CD4-positive, alpha-beta T cell treated with Interleukin-15 for 4 hours (primary cell): ENCODE data around the gene MIER2.

Experiments used
- DNase-seq: peaks from one replicate; pipeline ENCODE4 v3.0.0-alpha.2; 2020; ENCODE audit warnings: low spot score

Gene MIER2

GRCh38 chr19:330503-330902 is 14.1 kb downstream of the MIER2 start:
- no peak for DNase-seq

GRCh38 chr19:329876-330275 is 14.7 kb downstream of the MIER2 start:
- DNase-seq, result no peak

- DNase-seq, result no peak
Measured at GRCh38 chr19:328025-328505, 16.5 kb downstream of the MIER2 start.

- no peak for DNase-seq
Measured at GRCh38 chr19:327291-328024, 17.1 kb downstream of the MIER2 start.

DNA sequence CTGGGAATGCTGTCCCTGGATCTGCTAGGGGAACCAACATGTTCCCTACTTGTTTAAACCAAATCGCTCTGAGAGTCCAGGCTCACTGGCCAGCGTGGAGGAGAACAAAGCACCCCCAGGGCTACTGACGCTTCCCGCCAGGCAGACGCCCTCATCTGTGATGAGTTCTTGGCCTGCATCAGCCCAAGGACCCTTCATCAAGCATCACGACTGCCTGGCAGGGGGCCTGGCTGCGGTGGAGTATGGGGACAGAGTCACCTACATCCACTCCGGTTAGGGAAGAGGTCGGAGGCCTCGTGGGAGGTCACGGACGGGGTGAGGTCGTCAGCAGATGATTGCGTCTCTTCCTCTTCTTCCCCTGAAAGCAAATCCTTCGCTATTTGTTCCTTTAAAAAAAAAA is 17.7 kb downstream of the MIER2 start:
- no peak for DNase-seq

DNA sequence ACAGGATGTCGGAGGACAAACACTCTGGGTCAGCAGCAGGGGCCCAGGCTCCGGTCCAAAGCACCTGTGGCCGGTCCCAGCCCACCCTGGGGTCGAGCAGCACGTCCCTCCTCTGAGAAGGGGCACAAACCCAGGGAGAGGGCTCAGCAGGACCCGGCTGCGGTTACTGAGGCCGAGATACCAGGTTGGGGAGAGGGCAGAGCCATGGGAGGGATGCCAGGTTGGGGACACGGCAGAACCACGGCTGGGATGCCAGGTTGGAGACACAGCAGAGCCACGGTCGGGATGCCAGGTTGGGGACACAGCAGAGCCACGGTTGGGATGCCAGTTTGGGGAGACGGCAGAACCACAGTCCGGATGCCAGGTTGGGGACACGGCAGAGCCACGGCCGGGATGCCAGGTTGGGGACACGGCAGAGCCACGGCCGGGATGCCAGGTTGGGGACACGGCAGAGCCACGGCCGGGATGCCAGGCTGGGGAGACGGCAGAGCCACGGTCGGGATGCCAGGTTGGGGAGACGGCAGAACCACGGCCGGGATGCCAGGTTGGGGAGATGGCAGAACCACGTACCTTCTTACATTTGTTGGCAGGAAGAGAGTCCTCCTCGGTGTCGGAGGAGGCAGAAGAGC is 18.5 kb downstream of the MIER2 start:
- DNase-seq, result no peak

- no peak for DNase-seq
Measured at GRCh38 chr19:325173-325936, 19.2 kb downstream of the MIER2 start.

DNA sequence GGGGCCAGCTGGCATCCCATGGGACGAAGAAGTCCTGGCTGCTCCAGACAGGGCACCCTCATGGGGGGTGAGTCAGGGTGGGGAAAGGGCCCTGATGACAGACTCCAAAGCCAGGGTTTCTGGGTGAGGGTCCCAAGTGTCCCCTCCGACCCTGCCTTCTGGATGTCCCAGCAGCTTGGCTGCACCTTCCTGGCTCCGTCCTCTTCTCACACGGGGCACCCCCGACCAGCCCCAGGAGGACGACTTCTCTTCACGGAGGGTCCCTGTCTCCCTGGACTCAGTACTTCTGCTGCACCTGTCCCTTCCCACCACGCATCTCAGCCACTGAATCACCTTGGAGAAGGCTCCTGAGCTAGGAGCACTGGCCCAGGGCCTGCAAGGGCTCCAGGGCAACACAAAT is 19.9 kb downstream of the MIER2 start:
- no peak for DNase-seq

DNA sequence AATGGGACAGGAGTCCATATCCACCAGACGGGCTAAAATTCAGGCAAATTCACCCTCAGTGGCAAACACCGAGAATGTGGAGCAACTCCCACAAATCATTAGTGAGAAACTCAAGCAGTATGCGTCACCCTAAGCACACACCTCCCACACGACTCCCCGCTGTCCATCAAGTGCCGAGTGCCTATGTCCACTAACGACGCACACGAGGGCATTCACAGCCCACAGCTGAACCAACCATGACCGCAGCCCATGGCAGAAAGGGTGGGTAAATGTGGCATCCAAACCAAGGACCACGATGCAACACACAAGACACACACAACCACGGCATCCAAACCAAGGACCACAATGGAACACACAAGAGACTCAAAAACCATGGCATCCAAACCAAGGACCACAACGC is 22.0 kb downstream of the MIER2 start:
- no peak for DNase-seq

- DNase-seq, result no peak
Measured at GRCh38 chr19:318509-318774, 26.2 kb downstream of the MIER2 start.

- DNase-seq, result no peak
Measured at GRCh38 chr19:317710-318508, 26.7 kb downstream of the MIER2 start.

GRCh38 chr19:315811-316210 is 28.8 kb downstream of the MIER2 start:
- DNase-seq, result no peak

GRCh38 chr19:313988-314815 is 30.4 kb downstream of the MIER2 start:
- DNase-seq, result no peak

GRCh38 chr19:313169-313987 is 31.2 kb downstream of the MIER2 start:
- DNase-seq, result no peak

GRCh38 chr19:311813-312261 is 32.8 kb downstream of the MIER2 start:
- no peak for DNase-seq

DNA sequence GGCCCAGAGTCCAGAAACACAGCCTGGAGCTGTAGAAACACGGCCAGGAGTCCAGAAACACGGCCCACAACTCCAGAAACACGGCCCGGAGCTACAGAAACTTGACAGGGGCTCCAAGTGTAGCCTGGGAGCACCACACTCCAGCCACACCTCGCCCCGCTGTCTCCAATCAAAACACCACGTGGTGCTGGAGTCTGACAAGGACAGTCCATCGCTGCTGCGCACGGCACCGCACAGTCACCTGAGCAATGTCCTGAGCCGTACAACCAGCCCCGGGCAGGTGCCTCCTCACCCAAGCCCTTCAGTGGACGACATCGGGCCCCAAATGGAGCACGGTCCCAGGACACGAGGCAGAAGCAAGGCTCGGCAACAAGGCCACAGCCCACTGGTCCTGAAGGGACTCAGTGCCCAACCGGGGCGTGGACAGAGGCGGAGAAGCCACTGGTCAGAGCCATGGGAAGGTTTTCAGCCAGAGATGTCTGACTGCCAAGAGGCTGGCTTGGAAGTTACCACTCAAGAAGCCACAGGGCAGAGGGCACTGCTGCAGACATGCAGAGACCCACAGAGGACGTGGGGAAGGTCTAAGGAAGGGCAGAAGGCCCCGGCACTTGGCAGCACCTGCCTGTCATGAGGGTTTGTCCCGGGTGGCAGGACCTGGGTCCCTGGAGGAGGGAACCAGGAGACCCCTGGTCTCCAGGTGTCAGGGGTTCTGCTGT is 33.7 kb downstream of the MIER2 start:
- DNase-seq, result no peak

DNA sequence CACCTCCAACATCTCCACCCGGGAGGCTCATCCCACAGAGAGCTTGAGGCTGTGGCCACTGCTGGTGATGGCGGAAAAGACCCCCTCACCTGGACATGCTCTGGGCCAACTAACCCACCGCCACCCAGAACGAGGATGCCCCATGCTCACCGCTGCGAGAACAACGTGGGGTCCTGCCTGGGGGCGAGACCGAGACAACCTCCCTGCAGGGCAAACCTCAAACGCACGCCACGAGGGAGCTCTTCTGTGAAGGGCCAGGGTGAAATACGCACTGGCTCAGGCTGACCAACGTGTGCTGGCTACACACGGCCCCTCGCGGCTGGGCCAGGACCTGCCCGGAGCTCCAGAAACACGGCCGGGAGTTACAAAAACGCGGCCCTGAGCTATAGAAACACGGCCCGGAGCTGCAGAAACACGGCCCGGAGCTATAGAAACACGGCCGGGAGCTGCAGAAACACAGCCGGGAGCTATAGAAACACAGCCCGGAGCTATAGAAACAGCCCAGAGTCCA is 34.4 kb downstream of the MIER2 start:
- no peak for DNase-seq

DNA sequence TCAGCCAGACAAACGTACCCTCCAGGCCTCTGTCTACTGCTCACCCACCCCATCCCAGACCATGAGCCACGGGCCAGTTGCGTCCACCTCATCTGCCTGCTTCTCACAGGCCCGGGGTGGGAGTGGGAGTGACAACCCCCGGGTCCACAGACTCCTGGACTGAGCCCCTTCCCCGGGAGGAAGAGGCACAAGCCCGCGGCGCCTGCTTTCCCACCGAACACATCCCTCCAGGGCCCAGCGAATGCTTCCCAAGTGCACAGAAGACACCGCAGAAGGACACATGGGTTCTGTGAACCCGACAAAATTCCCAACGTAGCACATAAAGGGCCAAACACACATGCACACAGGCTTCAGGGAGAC is 35.4 kb downstream of the MIER2 start:
- no peak for DNase-seq

DNA sequence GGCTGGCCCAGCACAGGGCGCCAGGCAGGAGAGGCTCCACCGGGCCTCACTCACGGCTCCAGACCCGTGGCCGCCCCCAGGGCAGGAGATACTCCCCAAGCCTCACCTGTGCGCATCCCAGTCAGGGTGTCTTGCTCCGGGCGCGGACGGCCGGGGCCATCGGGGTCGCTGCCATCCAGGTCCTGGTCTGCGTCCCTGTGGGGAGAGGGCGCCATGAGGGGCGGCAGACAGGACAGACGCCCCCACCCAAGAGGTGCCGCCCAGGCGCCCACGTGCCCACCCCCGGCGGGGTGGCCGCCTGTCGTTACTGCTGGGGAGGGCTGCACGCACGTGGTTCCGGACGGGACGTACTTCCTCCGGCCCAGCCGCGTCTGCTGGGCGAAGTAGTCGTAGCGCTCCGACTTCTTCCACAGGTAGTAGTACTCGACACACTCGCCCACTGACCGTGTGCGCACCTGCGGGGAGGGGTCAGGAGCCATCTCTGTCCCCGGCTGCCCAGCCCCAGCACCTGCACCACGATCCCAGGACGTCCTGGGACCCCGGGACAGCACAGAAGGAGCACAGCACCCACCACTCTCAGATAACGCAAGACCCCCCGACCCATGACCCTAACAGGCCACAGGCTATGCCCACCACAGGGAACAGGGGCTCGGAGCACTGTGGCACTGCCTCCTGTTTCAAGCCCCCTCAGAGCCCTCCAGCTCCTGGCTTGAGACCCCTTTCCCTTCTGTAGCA is 36.0 kb downstream of the MIER2 start:
- no peak for DNase-seq
